Epithelial cell of prostate (primary cell): ENCODE data around the gene CYS1.
A peak's percentile ranks its signal among the peaks of the same experiment; 100 is the strongest.

Experiments
- DNase-seq: peaks from one replicate; pipeline ENCODE4 v3.0.0-alpha.2; 2011; ENCODE audit warnings: low read depth, low spot score
- H3K27ac ChIP-seq: fragments of 450-650 bp; 2 replicates; pipeline ENCODE4 v1.5.1; 2017; ENCODE audit warnings: mild to moderate bottlenecking

Gene CYS1

DNA sequence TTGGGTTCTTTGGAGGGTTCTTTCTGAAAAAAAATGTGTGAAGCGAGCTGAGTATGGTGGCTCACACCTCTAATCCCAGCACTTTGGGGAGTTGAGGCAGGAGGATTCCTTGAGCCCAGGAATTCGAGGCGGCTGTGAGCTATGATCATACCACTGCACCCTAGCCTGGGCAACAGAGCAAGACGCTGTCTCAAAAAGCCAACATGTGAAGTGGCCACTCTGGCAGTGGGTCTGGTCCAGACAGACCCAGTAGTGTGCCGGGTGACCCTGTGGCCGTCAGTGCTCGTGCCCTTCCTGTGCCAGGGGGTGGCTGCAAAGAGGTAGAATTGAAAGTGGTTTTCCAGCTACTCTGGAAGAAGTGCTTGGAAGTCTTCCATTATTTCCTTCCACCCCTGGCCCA lies 25.2 kb downstream of the CYS1 start:
- DNase-seq = no peak
- no peak overlapping the region for H3K27ac ChIP-seq

DNA sequence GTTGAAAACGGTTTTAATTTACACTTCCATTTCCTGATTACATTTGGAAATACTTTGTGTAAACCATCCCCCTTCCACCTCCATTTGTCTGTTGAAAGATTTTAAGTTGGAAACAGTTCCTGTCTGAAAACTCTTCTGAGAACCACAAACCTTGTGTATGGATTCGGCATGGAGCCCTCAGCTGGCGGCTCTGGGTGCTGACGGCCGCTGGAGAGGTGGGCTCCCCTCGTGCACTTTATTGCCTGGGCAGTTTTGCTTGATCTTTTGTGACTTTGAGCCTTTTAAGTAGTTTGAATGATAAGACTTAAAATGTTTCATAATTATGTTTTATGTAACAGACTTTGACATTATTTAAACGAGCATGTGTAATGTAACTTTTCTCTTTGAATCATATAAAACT lies 25.8 kb downstream of the CYS1 start:
- no peak for DNase-seq
- no peak overlapping the region for H3K27ac ChIP-seq

DNA sequence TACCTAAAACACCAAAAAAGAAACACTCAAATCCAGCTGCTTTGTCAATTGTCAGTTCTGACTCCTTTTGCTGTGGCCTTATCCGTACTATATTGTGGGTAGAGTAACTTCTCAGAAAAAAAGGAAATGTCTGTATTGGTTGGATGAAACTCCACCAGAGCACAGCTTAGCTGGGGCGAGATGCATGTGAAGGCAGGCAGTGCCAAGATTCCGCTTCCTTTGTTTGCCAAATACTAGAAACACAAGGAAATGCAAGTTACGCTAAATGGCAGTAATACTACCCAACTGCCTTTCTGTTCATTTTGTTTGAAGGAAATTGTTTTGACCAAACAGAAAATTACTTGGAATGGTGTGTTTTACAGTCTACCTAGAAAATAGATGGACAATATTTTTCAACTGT lies 26.9 kb downstream of the CYS1 start:
- H3K27ac ChIP-seq = no peak overlapping the region
- no peak for DNase-seq

DNA sequence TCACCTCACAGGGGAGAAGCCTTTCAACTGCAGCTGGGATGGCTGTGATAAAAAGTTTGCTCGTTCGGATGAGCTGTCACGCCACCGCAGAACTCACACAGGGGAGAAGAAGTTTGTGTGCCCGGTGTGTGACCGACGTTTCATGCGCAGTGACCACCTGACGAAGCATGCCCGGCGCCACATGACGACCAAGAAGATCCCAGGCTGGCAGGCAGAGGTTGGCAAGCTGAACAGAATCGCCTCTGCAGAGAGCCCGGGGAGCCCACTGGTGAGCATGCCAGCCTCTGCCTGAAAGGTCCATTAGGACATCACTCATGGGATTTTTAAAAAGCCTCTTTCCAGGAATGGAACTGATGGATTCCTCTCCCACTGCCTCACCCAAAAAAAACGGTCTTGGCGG lies 28.0 kb downstream of the CYS1 start:
- no peak for DNase-seq
- no peak overlapping the region for H3K27ac ChIP-seq

DNA sequence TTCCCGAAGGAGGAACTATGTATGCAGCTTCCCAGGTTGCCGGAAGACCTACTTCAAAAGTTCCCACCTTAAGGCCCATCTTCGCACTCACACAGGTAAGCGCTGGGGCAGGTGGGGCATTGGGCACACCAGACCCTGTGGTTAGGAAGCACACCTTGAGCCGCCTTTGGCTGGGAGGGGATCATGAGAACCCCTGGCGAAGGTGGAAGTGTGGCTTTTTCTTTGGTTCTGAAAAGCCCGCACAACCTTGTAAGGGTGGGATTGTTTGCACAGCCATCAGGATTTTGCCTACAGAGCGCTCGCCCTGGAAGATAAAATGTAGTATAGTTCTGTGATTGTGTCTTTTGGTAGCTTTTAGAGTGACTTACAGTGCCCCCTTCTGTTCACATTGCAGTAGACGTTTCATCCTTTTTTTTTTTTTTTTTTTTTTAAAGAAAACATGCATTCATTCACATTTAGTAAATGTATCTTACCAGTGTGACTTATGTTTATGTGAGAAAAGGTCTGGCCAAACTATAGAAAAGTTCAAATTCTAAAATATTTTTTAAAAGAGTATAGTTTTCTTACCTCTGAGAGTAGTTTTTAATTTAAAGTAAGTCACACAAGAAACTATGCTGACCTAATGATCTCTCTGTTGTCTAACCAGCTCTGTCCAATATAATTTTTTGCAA lies 31.6 kb downstream of the CYS1 start:
- no peak overlapping the region for H3K27ac ChIP-seq
- no peak for DNase-seq

DNA sequence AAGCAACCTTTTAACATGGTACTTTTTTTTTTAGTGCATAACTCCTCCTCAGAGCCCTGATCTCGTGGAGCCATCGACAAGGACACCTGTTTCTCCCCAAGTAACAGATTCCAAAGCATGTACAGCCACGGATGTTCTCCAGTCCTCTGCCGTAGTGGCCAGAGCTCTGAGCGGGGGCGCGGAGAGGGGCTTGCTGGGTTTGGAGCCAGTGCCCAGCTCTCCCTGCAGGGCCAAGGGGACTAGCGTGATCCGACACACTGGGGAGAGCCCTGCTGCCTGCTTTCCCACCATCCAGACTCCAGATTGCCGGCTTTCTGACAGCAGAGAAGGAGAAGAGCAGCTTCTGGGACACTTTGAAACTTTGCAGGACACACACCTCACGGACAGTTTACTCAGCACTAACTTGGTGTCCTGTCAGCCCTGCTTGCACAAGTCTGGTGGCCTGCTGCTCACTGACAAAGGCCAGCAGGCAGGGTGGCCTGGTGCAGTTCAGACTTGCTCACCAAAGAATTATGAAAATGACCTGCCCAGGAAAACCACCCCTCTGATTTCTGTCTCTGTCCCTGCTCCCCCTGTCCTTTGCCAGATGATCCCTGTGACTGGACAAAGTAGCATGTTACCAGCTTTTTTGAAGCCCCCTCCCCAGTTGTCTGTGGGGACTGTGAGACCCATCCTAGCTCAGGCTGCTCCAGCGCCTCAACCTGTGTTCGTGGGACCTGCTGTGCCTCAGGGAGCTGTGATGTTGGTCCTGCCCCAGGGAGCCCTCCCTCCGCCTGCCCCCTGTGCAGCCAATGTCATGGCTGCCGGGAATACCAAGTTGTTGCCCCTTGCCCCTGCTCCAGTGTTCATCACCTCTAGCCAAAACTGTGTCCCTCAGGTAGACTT lies 32.4 kb downstream of the CYS1 start:
- DNase-seq = no peak
- H3K27ac ChIP-seq = no peak overlapping the region

DNA sequence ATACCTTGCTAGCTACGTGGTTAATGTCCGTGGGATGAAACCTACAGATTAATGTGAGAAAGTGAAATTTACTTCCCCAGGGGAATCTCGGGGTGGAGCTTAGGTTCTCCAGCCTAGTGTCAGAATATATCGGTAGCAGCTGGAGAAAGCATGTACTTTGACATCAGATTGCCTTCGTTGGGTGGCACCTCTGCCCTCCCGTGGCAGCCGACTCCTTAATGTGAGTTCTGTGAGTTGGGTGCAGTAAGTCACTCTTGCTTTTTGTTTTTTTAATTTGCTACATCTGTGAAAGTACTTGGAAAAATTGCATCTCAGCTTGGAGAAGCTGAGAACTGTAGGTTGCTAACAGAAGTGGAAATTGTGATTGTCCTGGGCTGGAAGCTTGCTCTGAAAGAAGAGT lies 33.3 kb downstream of the CYS1 start:
- DNase-seq = no peak
- no peak overlapping the region for H3K27ac ChIP-seq

DNA sequence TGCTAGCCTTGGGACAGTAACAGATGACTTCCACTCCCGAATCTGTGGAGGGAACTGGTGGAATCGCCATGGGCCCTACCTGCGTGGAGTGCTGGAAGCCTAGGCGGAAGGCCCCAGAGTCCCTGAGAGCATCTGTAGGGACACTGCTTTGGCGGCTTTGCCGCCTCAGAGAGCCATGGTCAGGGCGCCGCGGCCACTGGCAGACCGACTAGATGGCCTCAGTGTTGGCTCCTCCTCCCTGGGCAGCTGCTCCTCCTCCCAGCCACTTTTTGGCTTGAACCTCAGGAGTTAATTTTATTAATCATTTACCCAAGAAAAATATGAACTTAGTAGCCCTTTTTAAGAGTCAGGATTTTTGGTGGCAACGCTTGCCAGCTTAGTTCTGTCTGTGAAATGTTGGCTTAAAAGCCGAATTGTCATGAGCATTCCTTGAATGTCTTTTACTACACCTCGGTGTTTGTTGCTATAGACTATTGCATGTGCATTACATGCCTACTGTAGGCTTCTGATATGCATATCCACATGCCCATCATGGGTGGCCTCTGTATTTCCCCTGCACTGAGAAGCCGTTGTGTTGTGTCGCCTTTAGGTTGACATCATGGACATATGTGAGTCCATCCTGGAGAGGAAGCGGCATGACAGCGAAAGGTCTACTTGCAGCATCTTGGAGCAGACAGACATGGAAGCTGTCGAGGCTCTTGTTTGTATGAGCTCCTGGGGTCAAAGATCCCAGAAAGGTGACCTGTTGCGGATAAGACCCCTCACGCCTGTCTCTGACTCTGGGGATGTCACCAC lies 34.5 kb downstream of the CYS1 start:
- no peak overlapping the region for H3K27ac ChIP-seq
- DNase-seq = no peak

DNA sequence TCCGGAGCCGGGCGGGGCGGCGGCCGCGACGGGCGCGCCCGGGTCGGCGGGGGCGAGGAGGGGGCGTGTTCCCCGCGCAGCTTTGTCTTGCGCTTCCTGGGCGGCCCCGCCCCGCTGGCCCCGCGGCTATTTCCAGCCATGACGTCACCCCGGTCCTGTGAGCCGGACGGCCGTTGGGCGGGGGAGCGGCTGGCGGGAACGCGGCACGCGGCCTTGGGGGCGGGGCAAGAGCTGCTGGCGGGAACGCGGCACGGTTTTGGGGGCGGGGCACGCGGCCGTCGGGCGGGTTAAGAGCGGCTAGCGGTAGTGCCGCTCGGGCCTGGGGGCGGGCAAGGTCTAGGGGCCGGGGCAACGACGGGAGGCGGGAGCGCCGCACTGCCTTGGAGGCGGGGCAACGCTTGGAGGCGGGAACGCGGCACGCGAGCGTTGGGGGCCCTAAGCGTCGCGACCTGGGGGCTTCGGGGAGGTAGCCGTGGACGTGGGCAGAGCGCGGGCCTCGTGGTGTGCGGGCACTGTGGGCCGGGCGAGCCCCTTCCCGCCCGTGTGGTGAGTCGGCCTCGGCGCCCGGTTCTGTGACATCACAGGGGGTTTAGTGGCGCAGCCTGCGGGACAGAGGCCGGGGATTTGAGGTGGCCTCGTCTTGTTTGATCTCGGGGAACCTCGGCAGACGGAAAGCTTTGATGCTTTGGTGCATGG lies 36.2 kb downstream of the CYS1 start:
- DNase-seq = peak; percentile 52
- peak overlapping the region; percentile 80 for H3K27ac ChIP-seq

DNA sequence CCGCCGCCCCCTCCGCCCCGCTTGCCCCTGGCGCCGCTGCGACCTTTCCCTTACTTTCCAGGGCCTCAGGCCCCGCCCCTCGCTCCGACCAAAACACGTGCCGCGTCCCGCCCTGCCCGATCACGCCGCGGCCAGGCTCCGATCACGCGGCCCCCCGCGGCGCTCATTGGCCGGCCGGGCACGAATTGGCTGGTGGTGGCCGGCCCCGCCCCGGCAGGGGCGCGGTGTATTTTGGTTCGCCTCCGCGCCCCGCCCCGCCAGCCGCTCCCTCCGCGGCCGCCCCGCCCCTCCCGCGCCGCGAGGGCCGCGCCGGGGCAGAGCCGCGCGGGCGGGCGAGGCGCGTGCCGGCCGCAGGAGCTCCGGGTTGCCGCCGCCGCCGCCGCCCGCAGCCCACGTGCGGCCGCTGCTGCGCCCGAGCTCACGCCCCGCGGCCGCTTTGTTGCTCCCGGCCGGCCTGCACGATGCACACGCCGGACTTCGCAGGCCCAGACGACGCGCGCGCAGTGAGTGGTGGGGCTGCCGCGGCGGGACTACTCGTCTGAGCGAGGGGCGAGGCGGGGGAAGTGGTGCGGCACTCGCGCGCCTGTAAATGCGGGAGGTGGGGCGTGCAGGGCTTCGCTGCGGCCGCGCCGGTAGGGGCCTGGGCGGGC lies 36.8 kb downstream of the CYS1 start, which contains the start of gene KLF11:
KLF11 (plus strand) TSS at position 295 of the 650 bp plus-strand sequence; CDS start at position 462, 167 bp downstream.
- no peak for DNase-seq

DNA sequence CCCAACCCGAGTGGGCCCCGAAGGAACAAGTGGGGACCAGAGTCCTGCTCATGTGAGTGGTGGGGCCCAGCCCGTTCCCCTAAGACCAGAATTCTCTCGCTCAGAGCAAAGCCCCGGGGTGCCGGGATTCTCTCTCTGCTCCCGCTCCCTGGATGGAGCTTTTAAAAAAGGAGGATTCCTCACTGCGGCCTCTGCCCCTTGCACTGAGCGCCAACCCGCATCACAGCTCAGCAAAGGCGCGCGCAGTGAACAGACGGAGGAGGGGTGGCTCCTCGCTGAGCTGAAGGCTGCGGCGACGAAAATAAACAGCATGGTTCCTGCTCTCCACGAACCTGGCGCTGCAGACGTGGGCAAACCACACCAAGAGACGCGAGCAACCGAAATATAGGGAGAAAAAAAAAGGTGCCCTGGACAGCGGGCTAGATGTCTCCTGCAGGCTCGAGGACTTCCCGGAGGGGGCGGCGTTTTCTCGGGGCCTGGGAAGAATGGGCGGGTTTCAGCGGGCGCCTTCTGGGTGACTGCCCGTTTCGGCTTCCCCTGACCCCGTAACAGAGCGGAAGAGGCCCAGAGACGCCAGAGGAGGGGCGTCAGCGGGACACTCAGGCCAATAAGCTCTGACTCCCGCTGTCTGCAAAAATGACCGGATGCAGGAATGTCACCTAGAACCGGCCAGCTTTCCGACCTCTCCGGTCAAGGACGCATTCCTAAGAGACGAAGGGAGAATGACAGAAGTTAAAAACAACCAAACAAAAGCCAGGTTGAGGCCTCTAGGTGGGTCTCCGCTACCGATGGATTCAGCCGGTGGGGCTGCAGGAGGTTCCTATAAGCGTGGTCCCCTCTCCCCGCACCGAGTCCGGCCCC lies 37.7 kb downstream of the CYS1 start:
- DNase-seq = no peak

More for the DNA sequence above, 36.8 kb downstream of the CYS1 start, which contains the start of gene KLF11:
- H3K27ac ChIP-seq = peak within 1 kb of the TSS; percentile 80

DNA sequence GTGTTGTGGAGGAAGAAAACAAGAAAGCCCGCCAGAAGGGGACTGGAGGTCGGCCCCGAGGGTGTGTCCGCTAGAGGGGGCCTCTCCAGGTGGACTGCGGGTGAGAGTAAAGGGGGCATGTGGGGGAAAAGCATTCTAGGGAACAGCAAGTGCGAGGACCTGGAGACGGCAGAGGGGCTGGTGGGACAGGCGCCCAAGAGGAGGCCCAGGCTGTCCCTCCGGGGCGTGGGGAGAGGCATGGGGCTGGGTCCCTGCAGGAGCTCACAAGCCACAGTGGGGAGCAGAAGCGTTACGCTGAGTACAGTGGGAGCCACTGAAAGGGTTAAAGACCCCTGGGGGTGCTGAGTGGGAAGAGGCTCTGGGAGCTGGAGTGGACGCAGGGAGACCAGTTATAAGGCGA lies 38.5 kb downstream of the CYS1 start:
- H3K27ac ChIP-seq = no peak overlapping the region
- no peak for DNase-seq

More for the DNA sequence above, 37.7 kb downstream of the CYS1 start:
- peak overlapping the region; percentile 80 for H3K27ac ChIP-seq

DNA sequence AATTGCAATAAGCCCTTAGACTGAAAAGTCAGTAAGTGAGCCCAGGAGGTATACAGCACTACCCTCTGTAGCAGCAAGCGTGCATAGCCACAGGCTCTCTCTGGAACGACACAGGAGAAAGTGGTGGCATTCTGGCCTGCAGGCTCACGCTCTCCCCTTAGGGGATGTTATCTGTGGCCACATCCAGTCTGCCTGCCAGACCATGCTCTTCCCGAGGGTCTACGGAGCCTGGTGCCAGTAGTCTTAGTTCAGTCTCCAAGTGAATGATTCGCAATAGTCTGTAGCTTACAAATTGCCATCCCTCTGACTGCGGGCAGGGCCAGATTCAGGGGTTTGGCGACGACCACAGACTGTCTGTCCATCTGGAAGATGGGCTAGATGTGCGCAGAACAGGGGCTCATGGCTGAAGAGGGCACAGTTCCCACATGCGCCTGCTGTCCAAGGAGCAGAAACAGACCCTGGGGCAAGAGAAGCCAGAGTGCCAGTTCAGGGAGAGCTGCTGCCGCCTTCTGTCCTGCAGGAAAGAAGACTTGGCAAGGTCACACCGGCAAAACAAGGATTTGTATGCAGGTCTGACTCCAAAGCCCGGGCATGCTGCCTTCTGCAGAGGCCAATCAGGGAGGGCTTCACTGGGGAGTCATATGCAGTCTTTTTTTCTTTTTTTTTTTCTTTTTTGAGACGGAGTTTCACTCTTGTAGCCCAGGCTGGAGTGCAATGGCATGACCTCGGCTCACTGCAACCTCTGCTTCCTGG lies 40.4 kb downstream of the CYS1 start:
- no peak for DNase-seq
- H3K27ac ChIP-seq = no peak overlapping the region

DNA sequence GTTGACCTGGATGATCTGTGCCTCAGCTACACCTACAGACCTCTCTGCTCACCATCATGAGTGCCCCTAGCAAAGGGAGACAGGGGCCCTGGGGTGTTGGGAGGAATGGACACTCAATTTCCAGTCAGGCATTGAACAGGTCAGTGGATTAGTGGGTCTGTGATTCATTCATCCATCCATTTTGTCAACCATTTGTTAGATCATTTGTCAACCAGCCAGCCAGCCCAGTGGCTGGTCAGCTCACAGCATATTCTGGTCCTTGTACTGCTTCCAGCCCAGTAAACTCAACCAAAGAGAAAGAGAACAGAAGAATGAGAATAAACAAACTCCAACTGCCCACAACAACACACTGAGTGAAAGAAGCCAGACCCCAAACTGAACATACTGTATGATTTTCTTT lies 41.5 kb downstream of the CYS1 start:
- no peak for DNase-seq
- H3K27ac ChIP-seq = no peak overlapping the region

DNA sequence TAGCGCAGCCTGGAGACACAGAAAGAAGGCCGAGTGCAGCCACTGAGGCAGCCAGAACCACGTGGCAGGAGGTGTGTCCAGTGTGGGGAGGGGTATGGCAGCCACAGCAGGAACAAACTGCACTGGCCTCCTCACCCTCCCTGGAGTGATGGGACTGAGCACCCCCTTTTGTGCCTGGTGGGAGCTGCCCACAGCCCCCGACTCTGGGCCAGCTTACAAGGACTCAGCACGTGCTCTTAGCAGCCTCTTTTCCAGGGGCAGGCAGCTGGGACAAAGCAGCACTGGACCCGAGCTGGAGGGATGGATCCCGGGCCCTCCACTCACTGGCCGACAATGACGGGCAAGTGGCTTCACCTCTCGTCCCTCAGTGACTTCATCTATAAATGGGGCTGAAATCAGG lies 42.1 kb downstream of the CYS1 start:
- no peak overlapping the region for H3K27ac ChIP-seq
- no peak for DNase-seq

DNA sequence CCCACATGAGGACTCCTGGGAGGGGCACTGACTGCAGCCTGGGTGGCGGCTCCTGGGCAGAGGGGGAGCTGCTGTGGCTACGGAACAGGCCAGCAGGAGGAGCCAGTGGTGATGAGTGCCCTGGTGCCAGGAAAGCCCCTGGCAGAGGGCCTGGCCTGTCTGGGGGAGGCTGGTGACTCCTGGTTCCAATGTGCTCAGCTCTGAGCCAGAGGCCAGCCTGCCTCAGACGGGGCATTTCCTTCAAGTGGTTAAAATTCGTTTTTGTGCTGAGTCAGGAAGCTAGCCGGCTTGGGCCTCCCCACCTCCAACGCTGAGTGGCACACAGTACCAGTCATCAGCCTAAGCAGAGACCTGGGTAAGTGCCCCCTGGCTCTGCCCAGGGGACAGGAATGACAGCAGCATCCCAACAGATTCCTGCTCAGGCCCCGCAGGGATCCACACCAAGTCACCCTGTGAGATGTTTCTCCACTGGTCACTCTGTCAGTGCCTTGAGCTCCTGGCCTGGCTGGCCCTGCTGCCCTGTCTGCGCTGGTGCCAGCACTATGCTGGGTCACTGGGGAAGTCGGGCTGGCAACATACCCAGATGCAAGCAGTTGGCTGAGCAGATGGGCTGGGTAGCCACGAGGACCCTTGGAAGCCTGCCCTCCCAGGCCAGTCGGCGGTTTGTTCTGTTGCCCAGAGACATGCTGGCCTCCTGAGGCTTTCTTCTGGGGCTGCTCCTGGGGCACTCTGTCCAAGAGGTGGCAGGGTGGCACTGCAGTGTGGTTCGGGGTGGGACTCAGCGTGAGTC lies 43.9 kb downstream of the CYS1 start:
- no peak overlapping the region for H3K27ac ChIP-seq

DNA sequence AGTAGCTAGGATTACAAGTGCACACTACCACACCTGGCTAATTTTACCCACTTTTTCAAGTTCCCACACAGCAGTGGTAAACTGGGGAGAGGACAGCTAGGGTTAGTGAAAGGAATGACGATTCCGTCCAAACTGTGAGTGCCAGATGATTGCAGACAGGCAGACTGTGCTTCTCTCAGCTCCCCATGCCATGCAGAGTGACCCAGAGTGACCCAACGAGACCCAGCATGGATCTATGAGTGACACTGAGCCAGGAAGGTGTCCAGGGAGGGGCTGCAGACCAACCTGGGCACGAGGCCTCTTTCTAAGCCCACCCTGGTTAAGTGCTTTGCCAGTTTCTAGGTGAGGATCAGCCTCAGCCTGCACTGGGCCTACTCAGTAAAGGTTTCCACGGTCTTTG lies 44.6 kb downstream of the CYS1 start:
- no peak overlapping the region for H3K27ac ChIP-seq
- DNase-seq = no peak

More for the DNA sequence above, 43.9 kb downstream of the CYS1 start:
- no peak for DNase-seq
